ENCODE measurements around the gene CFAP74.

DNA sequence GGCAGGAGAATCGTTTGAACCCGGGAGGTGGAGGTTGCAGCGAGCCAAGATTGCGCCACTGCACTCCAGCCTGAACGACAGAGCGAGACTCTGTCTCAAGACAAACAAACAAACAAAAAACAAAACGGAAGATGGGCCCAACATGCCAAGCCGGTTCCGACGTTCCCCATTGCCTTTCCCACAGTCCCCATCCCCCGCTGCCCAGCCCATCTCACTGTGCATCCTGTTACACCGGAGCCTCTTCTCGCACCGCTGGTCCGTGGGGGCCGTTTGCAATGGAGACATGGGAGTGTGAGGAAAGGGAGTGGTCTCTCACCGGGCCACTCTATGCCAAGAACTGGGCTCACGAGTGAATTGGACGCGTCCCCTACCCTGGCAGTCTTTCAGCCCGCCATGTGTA is 1.3 kb upstream of the CFAP74 start:
- TF ChIP-seq, protein P1, sequence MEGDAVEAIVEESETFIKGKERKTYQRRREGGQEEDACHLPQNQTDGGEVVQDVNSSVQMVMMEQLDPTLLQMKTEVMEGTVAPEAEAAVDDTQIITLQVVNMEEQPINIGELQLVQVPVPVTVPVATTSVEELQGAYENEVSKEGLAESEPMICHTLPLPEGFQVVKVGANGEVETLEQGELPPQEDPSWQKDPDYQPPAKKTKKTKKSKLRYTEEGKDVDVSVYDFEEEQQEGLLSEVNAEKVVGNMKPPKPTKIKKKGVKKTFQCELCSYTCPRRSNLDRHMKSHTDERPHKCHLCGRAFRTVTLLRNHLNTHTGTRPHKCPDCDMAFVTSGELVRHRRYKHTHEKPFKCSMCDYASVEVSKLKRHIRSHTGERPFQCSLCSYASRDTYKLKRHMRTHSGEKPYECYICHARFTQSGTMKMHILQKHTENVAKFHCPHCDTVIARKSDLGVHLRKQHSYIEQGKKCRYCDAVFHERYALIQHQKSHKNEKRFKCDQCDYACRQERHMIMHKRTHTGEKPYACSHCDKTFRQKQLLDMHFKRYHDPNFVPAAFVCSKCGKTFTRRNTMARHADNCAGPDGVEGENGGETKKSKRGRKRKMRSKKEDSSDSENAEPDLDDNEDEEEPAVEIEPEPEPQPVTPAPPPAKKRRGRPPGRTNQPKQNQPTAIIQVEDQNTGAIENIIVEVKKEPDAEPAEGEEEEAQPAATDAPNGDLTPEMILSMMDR (IDR thresholded peaks at IDR 0.05), result no peak
- no peak for TF ChIP-seq POLR2A (IDR thresholded peaks at IDR 0.05)

Measured in sigmoid colon (tissue), 3 donors.